GM19238 (cell line): ENCODE measurements around the gene MID1.

ENCODE experiments used
- DNase-seq: peaks from one replicate; pipeline ENCODE4 v3.0.0; 2011; ENCODE audit warnings: low spot score; ENCODE audit not compliant: insufficient read length

The MID1 gene

GRCh38 chrX:10444204-10444603, 176.2 kb downstream of the MID1 start:
- no peak for DNase-seq

GRCh38 chrX:10441464-10441863, 178.9 kb downstream of the MID1 start:
- no peak for DNase-seq

GRCh38 chrX:10433296-10433965, 187.0 kb downstream of the MID1 start:
- no peak for DNase-seq

- no peak for DNase-seq
Measured at GRCh38 chrX:10429908-10430307, 190.5 kb downstream of the MID1 start.

- DNase-seq = no peak
Measured at GRCh38 chrX:10427249-10427648, 193.1 kb downstream of the MID1 start.

GRCh38 chrX:10423716-10424115, 196.7 kb downstream of the MID1 start:
- DNase-seq = no peak

GRCh38 chrX:10420134-10420533, 200.3 kb downstream of the MID1 start:
- DNase-seq = no peak

- no peak for DNase-seq
Measured at GRCh38 chrX:10416424-10416823, 204.0 kb downstream of the MID1 start.

GRCh38 chrX:10415306-10416001, 204.9 kb downstream of the MID1 start:
- DNase-seq = no peak

- DNase-seq = no peak
Measured at GRCh38 chrX:10414862-10415261, 205.5 kb downstream of the MID1 start.

- DNase-seq = no peak
Measured at GRCh38 chrX:10414156-10414824, 206.1 kb downstream of the MID1 start.

- DNase-seq = no peak
Measured at GRCh38 chrX:10404436-10404835, 215.9 kb downstream of the MID1 start.

- DNase-seq = no peak
Measured at GRCh38 chrX:10401239-10401638, 219.1 kb downstream of the MID1 start.

- DNase-seq = no peak
Measured at GRCh38 chrX:10399043-10399741, 221.2 kb downstream of the MID1 start.

- DNase-seq = no peak
Measured at GRCh38 chrX:10398215-10398614, 222.2 kb downstream of the MID1 start.

GRCh38 chrX:10397349-10397748, 223.0 kb downstream of the MID1 start:
- DNase-seq = no peak

GRCh38 chrX:10395643-10396042, 224.7 kb downstream of the MID1 start:
- DNase-seq = no peak
